KMS-11 (cell line): Measurements from ENCODE around the gene BLTP2.

ENCODE experiments used
- H2AFZ ChIP-seq: fragments of 200-600 bp; sonication (generic); 2 replicates; pipeline ENCODE4 v1.6.1; 2016; ENCODE audit warnings: antibody characterized with exemption, mixed run types, low read depth
- H3K27ac ChIP-seq: fragments of 200-600 bp; sonication (generic); 2 replicates; pipeline ENCODE4 v1.6.1; 2016; ENCODE audit warnings: mild to moderate bottlenecking, mixed run types
- H3K27me3 ChIP-seq: fragments of 200-600 bp; sonication (generic); 2 replicates; pipeline ENCODE4 v1.6.1; 2017; ENCODE audit warnings: mild to moderate bottlenecking, low read depth, mixed run types, moderate library complexity; ENCODE audit not compliant: insufficient read depth
- H3K36me3 ChIP-seq: fragments of 200-600 bp; sonication (generic); 2 replicates; pipeline ENCODE4 v1.6.1; 2017; ENCODE audit warnings: mild to moderate bottlenecking, mixed run types; ENCODE audit not compliant: insufficient read depth
- H3K4me1 ChIP-seq: fragments of 200-600 bp; sonication (generic); 2 replicates; pipeline ENCODE4 v1.6.1; 2016; ENCODE audit warnings: mild to moderate bottlenecking, low read depth, mixed run types; ENCODE audit not compliant: poor library complexity, severe bottlenecking
- H3K4me2 ChIP-seq: fragments of 200-600 bp; sonication (generic); 2 replicates; pipeline ENCODE4 v1.7.0; 2016; ENCODE audit warnings: mild to moderate bottlenecking, mixed run types
- H3K4me3 ChIP-seq: fragments of 200-600 bp; sonication (generic); IDR thresholded peaks from 2 replicates; pipeline ENCODE4 v1.6.1; 2017; ENCODE audit warnings: low read depth, low read length, mixed read lengths; ENCODE audit not compliant: insufficient read depth
- H3K79me2 ChIP-seq: fragments of 200-600 bp; sonication (generic); 2 replicates; pipeline ENCODE4 v1.6.1; 2016; ENCODE audit warnings: low read depth, mixed run types; ENCODE audit not compliant: insufficient read depth
- H3K9ac ChIP-seq: fragments of 200-600 bp; sonication (generic); 2 replicates; pipeline ENCODE4 v1.6.1; 2016; ENCODE audit warnings: mild to moderate bottlenecking, mixed run types
- H4K20me1 ChIP-seq: fragments of 200-600 bp; sonication (generic); 2 replicates; pipeline ENCODE4 v1.6.1; 2016; ENCODE audit warnings: mild to moderate bottlenecking, mixed run types; ENCODE audit not compliant: insufficient read depth
- TF ChIP-seq, protein P1 (sequence below): fragments of 200-600 bp; sonication (generic); conservative IDR thresholded peaks from 2 replicates; pipeline ENCODE4 v1.6.1; 2017; ENCODE audit warnings: low read depth, mild to moderate bottlenecking, antibody characterized with exemption, low read length, moderate library complexity, mixed read lengths

BLTP2 gene

DNA sequence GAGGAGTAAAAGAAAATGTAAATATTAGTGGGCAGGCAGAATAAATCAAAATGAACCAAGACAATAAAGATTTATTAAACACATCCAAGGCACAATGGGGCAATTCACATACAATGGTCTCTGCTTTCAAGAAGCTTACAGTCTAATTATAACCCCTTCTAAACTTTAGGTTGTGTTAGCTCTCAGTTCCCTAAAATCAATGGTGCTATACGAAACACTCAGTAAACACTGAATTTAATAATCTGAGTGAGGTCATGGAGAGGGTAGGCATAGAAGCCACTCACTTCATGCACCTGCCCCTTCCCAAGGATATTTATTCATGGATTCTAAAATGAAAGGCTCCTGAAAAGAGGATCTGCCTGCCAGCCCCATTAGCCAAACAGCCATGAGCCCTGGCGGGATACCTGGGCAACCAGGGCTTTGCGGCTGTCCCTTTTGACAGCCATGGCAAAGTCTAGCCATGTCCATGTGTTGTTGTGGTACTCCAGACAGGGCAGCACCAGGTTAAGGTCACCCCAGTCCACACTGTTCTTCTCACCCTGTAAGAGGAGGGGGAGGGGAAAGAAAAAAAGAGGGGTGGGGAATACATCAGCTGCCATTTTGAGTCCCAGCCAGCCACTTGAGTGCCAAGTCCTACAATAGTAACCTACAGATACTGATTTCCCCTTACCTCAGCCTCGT is 29.6 kb downstream of the BLTP2 start:
- Histone ChIP-seq H3K4me1 (no peaks in the 10 kb centered on the region), H4K20me1 (no peaks in the 10 kb centered on the region), H3K79me2 (no peaks in the 10 kb centered on the region), H2AFZ (no peak overlapping the region), H3K36me3 (peaks cover 22% of the 10 kb centered on the region; the same call in 1 of the 2 replicates), H3K27ac (no peak overlapping the region), H3K9ac (no peak overlapping the region), H3K4me3 (no peak overlapping the region), H3K4me2 (no peak overlapping the region), H3K27me3 (no peaks in the 10 kb centered on the region)
- TF ChIP-seq, protein P1, sequence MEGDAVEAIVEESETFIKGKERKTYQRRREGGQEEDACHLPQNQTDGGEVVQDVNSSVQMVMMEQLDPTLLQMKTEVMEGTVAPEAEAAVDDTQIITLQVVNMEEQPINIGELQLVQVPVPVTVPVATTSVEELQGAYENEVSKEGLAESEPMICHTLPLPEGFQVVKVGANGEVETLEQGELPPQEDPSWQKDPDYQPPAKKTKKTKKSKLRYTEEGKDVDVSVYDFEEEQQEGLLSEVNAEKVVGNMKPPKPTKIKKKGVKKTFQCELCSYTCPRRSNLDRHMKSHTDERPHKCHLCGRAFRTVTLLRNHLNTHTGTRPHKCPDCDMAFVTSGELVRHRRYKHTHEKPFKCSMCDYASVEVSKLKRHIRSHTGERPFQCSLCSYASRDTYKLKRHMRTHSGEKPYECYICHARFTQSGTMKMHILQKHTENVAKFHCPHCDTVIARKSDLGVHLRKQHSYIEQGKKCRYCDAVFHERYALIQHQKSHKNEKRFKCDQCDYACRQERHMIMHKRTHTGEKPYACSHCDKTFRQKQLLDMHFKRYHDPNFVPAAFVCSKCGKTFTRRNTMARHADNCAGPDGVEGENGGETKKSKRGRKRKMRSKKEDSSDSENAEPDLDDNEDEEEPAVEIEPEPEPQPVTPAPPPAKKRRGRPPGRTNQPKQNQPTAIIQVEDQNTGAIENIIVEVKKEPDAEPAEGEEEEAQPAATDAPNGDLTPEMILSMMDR: no peak

DNA sequence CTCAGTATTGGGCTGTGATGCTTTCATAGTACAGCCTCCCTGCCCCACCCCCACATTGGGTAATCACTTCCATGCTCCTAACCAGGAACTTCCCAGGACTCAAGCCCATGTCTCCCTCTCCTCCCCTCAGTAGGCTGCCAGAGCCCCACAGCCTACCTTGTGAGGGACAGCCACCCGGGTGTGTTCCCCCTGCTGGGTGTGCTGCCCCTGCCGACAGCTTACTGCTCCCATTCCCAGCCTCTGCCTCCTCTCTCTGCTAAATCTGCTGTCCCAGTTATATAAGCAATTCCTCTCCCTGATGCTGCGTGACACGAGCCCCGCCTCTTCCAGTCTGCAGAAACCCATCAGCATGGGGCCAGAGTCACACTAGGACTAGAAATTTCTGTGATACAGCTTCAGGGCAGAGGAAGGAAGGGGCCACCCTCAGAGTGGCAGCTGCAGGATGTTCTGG is 31.0 kb downstream of the BLTP2 start, which contains the start of gene RSKR:
TSS of gene RSKR (minus strand) at position 255 of the 451 bp plus-strand sequence. CDS start at position 231, 24 bp downstream.
- no peak within 1 kb of the TSS for H3K4me3 ChIP-seq
- peaks cover 20% of the 10 kb centered on the region; the same call in 1 of the 2 replicates for H3K36me3 ChIP-seq
- H2AFZ ChIP-seq: no peak within 1 kb of the TSS
- no peaks in the 10 kb centered on the region for H3K27me3 ChIP-seq
- no peaks in the 10 kb centered on the region for H4K20me1 ChIP-seq
- no peaks in the 10 kb centered on the region for H3K79me2 ChIP-seq
- H3K4me1 ChIP-seq: peaks cover 4% of the 10 kb centered on the region
- H3K4me2 ChIP-seq: no peak within 1 kb of the TSS
- TF ChIP-seq, protein P1: no peak
- H3K27ac ChIP-seq: no peak within 1 kb of the TSS
- H3K9ac ChIP-seq: no peak within 1 kb of the TSS

DNA sequence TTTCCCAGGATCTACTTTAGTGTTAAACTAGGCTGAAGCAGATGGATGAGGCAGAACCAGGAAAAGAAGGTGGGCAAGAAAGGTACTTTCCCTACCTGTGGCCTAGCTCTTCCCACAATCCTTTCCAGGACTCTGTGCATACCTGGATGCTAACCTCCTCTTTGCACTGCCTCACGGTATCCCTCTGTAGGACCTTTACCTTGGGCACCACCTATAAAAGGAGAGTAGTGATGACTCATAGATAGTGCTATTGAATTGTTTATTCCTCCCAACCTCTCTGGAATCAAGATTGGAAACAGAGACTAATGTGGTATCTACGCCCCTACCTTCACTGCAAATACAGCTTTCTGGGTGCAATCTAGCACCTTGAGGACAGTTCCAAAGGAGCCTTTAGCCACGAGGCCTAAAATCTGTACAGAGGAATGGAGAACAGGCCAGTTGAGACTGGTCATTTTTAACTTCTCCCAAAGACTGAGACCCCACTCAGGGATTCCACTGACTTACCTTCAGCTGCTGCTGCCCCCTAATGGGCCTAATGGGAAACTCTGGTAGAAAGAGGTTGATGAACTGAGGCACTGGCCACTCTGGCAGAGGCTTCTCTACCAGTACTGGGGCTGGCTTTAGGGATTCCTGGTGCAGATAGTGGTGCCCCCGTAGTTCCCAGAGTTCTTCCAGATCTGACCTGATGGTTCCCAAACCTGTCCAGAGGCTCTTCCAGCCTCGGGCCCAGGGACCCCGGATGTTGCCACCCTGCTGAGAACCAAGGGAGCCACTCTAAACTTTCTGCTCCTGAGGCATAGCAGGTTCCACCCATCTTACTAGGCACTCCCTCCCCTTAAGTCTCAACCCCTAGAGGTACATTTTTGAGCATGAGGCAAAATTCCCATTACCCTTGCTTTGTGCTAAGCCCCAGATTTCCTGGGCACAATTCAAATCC is 31.8 kb downstream of the BLTP2 start:
- peaks cover 4% of the 10 kb centered on the region for H3K4me1 ChIP-seq
- H3K36me3 ChIP-seq: peaks cover 14% of the 10 kb centered on the region; the same call in 1 of the 2 replicates
- no peak overlapping the region for H3K4me2 ChIP-seq
- no peaks in the 10 kb centered on the region for H4K20me1 ChIP-seq
- no peak overlapping the region for H2AFZ ChIP-seq
- no peak overlapping the region for H3K27ac ChIP-seq
- TF ChIP-seq, protein P1: peak; percentile 91
- no peak overlapping the region for H3K4me3 ChIP-seq
- H3K9ac ChIP-seq: no peak overlapping the region
- H3K27me3 ChIP-seq: no peaks in the 10 kb centered on the region
- H3K79me2 ChIP-seq: no peaks in the 10 kb centered on the region

DNA sequence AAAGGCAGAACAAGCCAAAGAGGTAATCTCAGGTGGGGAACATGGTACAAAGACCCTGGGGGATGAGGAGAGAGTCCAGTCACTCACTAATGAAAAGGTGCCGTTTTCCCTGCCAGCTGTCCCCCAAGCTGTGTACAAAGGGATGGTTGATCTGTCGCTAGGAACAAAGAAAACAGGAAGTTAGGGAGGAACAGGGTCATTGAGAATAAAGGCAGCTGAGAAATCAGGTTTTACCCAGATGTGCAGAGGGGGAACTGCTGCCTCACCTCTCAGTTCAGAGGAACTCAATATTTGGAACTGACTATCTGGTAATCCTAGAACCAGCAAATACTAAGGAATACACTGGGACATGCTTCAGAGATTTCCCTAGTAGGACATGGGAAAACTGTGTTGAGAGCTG is 32.4 kb downstream of the BLTP2 start:
- Histone ChIP-seq H3K36me3 (peaks cover 14% of the 10 kb centered on the region; the same call in 1 of the 2 replicates), H2AFZ (no peak overlapping the region), H3K27me3 (no peaks in the 10 kb centered on the region), H4K20me1 (no peaks in the 10 kb centered on the region), H3K9ac (no peak overlapping the region), H3K27ac (no peak overlapping the region), H3K4me2 (no peak overlapping the region), H3K4me1 (peaks cover 4% of the 10 kb centered on the region), H3K79me2 (no peaks in the 10 kb centered on the region), H3K4me3 (no peak overlapping the region)
- TF ChIP-seq, protein P1: no peak
